Parathyroid adenoma (tissue), 2 donors: ENCODE results near the gene GLRA2.

Experiments used
- H2AFZ ChIP-seq: fragments of 300-600 bp; sonication (generic); one replicate; pipeline ENCODE4 v1.7.0; 2017; ENCODE audit warnings: antibody characterized with exemption, mild to moderate bottlenecking
- H3K27ac ChIP-seq: fragments of 300-600 bp; sonication (generic); one replicate; pipeline ENCODE4 v1.7.0; 2017
- H3K27me3 ChIP-seq: fragments of 300-600 bp; sonication (generic); one replicate; pipeline ENCODE4 v1.7.0; 2017; ENCODE audit warnings: low read length; ENCODE audit not compliant: control insufficient read depth, insufficient read depth
- H3K36me3 ChIP-seq: fragments of 300-600 bp; sonication (generic); one replicate; pipeline ENCODE4 v1.7.0; 2017; ENCODE audit warnings: low read length; ENCODE audit not compliant: control insufficient read depth, insufficient read depth
- H3K4me1 ChIP-seq: fragments of 300-600 bp; sonication (generic); one replicate; pipeline ENCODE4 v1.7.0; 2017; ENCODE audit warnings: control low read depth
- H3K4me2 ChIP-seq: fragments of 300-600 bp; sonication (generic); one replicate; pipeline ENCODE4 v1.7.0; 2017; ENCODE audit warnings: low read length
- H3K4me3 ChIP-seq: fragments of 300-600 bp; sonication (generic); one replicate; pipeline ENCODE4 v1.7.0; 2017; ENCODE audit warnings: low read depth, low read length
- H3K79me2 ChIP-seq: fragments of 300-600 bp; sonication (generic); one replicate; pipeline ENCODE4 v1.7.0; 2017; ENCODE audit warnings: control low read depth
- H3K9ac ChIP-seq: fragments of 300-600 bp; sonication (generic); one replicate; pipeline ENCODE4 v1.7.0; 2017; ENCODE audit warnings: mild to moderate bottlenecking
- H3K9me3 ChIP-seq: fragments of 300-600 bp; sonication (generic); one replicate; pipeline ENCODE4 v1.7.0; 2017; ENCODE audit warnings: low read length; ENCODE audit not compliant: control insufficient read depth
- TF ChIP-seq, protein P1 (sequence below): fragments of 300-600 bp; sonication (generic); IDR thresholded peaks from one replicate; pipeline ENCODE4 v1.7.0; 2017; ENCODE audit warnings: antibody characterized with exemption, mild to moderate bottlenecking
- donor health status: primary hyperparathyroidism.

GLRA2 gene

DNA sequence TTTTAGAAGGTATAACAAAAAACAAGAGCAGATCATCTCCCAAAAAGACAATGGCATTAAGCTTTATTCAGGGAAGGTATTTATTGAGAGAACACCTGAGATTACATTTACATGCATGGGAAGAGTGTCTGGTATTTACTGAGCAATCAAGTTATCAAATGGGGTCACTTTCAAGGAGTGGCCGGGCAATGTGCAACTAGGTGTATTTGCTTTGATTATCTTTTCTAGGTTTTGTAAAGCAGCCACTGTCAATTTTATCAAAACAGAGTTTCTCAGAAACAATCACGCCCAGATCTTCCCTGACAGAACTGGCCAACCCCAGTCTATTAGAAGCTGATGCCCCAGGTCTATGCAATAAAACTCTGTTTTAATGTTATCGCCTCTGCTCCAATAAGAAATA lies 169.5 kb downstream of the GLRA2 start:
- H3K27ac ChIP-seq = no peak overlapping the region
- no peaks in the 10 kb centered on the region for H3K27me3 ChIP-seq
- H3K36me3 ChIP-seq = no peaks in the 10 kb centered on the region
- H3K4me1 ChIP-seq = no peaks in the 10 kb centered on the region
- no peak overlapping the region for H3K4me2 ChIP-seq
- no peaks in the 10 kb centered on the region for H3K79me2 ChIP-seq
- H3K9ac ChIP-seq = no peak overlapping the region
- H3K4me3 ChIP-seq = no peak overlapping the region
- no peak overlapping the region for H2AFZ ChIP-seq
- TF ChIP-seq, protein P1, sequence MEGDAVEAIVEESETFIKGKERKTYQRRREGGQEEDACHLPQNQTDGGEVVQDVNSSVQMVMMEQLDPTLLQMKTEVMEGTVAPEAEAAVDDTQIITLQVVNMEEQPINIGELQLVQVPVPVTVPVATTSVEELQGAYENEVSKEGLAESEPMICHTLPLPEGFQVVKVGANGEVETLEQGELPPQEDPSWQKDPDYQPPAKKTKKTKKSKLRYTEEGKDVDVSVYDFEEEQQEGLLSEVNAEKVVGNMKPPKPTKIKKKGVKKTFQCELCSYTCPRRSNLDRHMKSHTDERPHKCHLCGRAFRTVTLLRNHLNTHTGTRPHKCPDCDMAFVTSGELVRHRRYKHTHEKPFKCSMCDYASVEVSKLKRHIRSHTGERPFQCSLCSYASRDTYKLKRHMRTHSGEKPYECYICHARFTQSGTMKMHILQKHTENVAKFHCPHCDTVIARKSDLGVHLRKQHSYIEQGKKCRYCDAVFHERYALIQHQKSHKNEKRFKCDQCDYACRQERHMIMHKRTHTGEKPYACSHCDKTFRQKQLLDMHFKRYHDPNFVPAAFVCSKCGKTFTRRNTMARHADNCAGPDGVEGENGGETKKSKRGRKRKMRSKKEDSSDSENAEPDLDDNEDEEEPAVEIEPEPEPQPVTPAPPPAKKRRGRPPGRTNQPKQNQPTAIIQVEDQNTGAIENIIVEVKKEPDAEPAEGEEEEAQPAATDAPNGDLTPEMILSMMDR = no peak
- H3K9me3 ChIP-seq = no peaks in the 10 kb centered on the region

DNA sequence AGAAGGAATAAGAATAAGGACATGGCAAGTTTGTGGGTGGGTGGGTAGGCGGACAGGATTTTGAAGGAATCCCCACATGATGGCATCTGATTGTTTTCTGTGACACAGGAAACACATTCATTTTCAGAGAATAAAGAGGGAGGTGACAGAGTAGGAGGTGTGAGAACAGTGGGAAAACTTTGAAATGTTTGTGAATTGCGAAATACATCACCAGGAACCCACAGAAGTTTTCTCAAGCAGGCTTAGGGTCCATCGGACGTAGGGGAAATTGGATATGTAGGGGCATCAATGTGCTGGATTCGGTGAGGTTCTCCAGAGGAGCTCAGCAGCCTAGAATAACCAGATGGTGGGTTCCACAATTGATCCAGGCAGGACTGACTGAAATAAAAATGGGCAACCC lies 171.6 kb downstream of the GLRA2 start:
- no peaks in the 10 kb centered on the region for H3K9me3 ChIP-seq
- no peak overlapping the region for H2AFZ ChIP-seq
- H3K36me3 ChIP-seq = no peaks in the 10 kb centered on the region
- no peak overlapping the region for H3K9ac ChIP-seq
- H3K4me1 ChIP-seq = no peaks in the 10 kb centered on the region
- no peak overlapping the region for H3K4me2 ChIP-seq
- H3K79me2 ChIP-seq = no peaks in the 10 kb centered on the region
- TF ChIP-seq, protein P1 = no peak
- H3K27me3 ChIP-seq = no peaks in the 10 kb centered on the region
- no peak overlapping the region for H3K27ac ChIP-seq
- H3K4me3 ChIP-seq = no peak overlapping the region

DNA sequence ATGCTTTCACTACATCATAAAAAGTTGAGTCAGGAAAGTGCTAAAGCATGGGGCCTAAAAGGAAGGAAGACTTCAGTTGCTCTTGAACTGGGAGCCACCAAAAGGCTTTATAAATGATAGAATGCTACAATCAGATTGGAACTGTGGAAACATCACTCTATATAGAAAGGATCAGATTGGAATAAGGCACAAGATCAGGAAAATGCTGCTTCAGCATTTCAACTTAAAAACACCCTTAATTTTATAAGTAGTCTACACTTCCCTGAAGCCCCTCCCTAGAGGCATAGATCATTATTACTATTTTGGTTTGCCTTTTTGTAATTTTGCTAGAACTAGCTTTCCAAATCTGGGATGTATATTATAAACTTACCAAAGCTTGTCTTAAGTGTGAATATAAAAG lies 172.8 kb downstream of the GLRA2 start:
- Histone ChIP-seq H3K4me1 (no peaks in the 10 kb centered on the region), H3K9ac (no peak overlapping the region), H3K27ac (no peak overlapping the region), H3K27me3 (no peaks in the 10 kb centered on the region), H3K36me3 (no peaks in the 10 kb centered on the region), H2AFZ (no peak overlapping the region), H3K4me2 (no peak overlapping the region), H3K4me3 (no peak overlapping the region), H3K9me3 (no peaks in the 10 kb centered on the region), H3K79me2 (no peaks in the 10 kb centered on the region)
- TF ChIP-seq, protein P1 = no peak

DNA sequence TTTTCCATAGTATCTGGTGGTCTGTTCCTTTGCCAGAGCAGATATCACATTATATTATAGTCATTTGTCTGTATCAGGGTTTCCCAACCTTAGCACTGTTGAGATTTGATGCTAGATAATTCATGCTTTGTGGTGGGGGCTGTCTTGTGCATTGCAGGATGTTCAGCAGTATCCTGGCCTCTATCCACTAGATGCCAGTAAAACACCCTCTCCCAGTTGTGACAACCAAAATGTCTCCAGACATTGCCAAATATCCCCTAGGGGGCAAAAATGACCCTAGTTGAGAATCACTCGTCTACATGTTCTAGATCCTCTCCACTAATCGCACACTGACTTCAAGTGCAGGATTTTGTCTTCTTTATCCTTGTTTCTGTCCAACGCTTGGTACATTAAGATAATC lies 182.8 kb downstream of the GLRA2 start:
- TF ChIP-seq, protein P1 = no peak
- no peak overlapping the region for H3K27ac ChIP-seq
- H3K4me2 ChIP-seq = no peak overlapping the region
- H3K4me3 ChIP-seq = no peak overlapping the region
- no peak overlapping the region for H3K9ac ChIP-seq
- H3K27me3 ChIP-seq = no peaks in the 10 kb centered on the region
- no peaks in the 10 kb centered on the region for H3K79me2 ChIP-seq
- H3K4me1 ChIP-seq = no peaks in the 10 kb centered on the region
- H3K36me3 ChIP-seq = no peaks in the 10 kb centered on the region
- H3K9me3 ChIP-seq = no peaks in the 10 kb centered on the region
- H2AFZ ChIP-seq = no peak overlapping the region

GRCh38 chrX:14717949-14718348 lies 188.6 kb downstream of the GLRA2 start:
- Histone ChIP-seq H3K36me3 (no peaks in the 10 kb centered on the region), H3K9me3 (no peaks in the 10 kb centered on the region), H3K4me1 (no peaks in the 10 kb centered on the region), H3K27me3 (no peaks in the 10 kb centered on the region), H2AFZ (no peak overlapping the region), H3K4me3 (no peak overlapping the region), H3K9ac (no peak overlapping the region), H3K4me2 (no peak overlapping the region), H3K27ac (no peak overlapping the region), H3K79me2 (no peaks in the 10 kb centered on the region)
- TF ChIP-seq, protein P1 = no peak
